Measurements from ENCODE around the gene TBC1D22A.
A peak's percentile ranks its signal among the peaks of the same experiment; 100 is the strongest.

Gene TBC1D22A

GRCh38 chr22:47023871-47024270 is 261.4 kb downstream of the TBC1D22A start:
- Histone ChIP-seq H3K4me3 (ENCODE audit: low read length) (no peak overlapping the region), H4K5ac (ENCODE audit: low read length) (no peak overlapping the region), H3K27me3 (ENCODE audit: insufficient read depth, low read length, poor library complexity) (no peaks in the 10 kb centered on the region), H3K79me2 (ENCODE audit: control insufficient read depth, insufficient read depth, low read length) (no peaks in the 10 kb centered on the region), H3K9ac (ENCODE audit: low read length) (no peak overlapping the region), H2AK5ac (ENCODE audit: low read length) (no peak overlapping the region), H3K18ac (ENCODE audit: low read length) (no peak overlapping the region), H3K27ac (ENCODE audit: low read depth, low read length) (no peak overlapping the region), H3K36me3 (ENCODE audit: control insufficient read depth, insufficient read depth, low read length) (no peaks in the 10 kb centered on the region), H3K56ac (ENCODE audit: low read length) (no peak overlapping the region), H2BK5ac (ENCODE audit: low read length) (no peak overlapping the region), H3K23ac (ENCODE audit: low read length) (no peak overlapping the region), H3K4me1 (ENCODE audit: control insufficient read depth, low read depth, low read length) (no peaks in the 10 kb centered on the region), H3K4me2 (ENCODE audit: low read length) (no peak overlapping the region), H4K8ac (ENCODE audit: low read depth, low read length) (no peak overlapping the region), H3K4ac (ENCODE audit: low read depth, low read length) (no peak overlapping the region), H3K79me1 (ENCODE audit: low read length) (no peaks in the 10 kb centered on the region), H2BK15ac (replicated peaks; ENCODE audit: low read depth) (no peak overlapping the region), H2BK120ac (ENCODE audit: low read depth, low read length) (no peak overlapping the region)
- DNase-seq: no peak
- no CpG with 5 or more reads among the region's 13 CpGs for WGBS (ENCODE audit: extremely low coverage, insufficient coverage, low lambda C conversion rate)

GRCh38 chr22:47027766-47028165 is 265.3 kb downstream of the TBC1D22A start:
- H2BK5ac ChIP-seq (ENCODE audit: low read length): no peak overlapping the region
- no peak overlapping the region for H3K9ac ChIP-seq (ENCODE audit: low read length)
- H3K36me3 ChIP-seq (ENCODE audit: control insufficient read depth, insufficient read depth, low read length): no peaks in the 10 kb centered on the region
- H3K79me1 ChIP-seq (ENCODE audit: low read length): no peaks in the 10 kb centered on the region
- H3K18ac ChIP-seq (ENCODE audit: low read length): no peak overlapping the region
- H3K23ac ChIP-seq (ENCODE audit: low read length): no peak overlapping the region
- no peak overlapping the region for H3K4ac ChIP-seq (ENCODE audit: low read depth, low read length)
- no peak overlapping the region for H2AK5ac ChIP-seq (ENCODE audit: low read length)
- H2BK120ac ChIP-seq (ENCODE audit: low read depth, low read length): no peak overlapping the region
- no peak for DNase-seq
- H3K4me3 ChIP-seq (ENCODE audit: low read length): no peak overlapping the region
- H4K8ac ChIP-seq (ENCODE audit: low read depth, low read length): no peak overlapping the region
- H3K27ac ChIP-seq (ENCODE audit: low read depth, low read length): no peak overlapping the region
- no peaks in the 10 kb centered on the region for H3K27me3 ChIP-seq (ENCODE audit: insufficient read depth, low read length, poor library complexity)
- no peak overlapping the region for H2BK15ac ChIP-seq (replicated peaks; ENCODE audit: low read depth)
- H3K4me2 ChIP-seq (ENCODE audit: low read length): no peak overlapping the region
- WGBS (ENCODE audit: extremely low coverage, insufficient coverage, low lambda C conversion rate): no CpG with 5 or more reads among the region's 9 CpGs
- no peak overlapping the region for H4K5ac ChIP-seq (ENCODE audit: low read length)
- no peaks in the 10 kb centered on the region for H3K79me2 ChIP-seq (ENCODE audit: control insufficient read depth, insufficient read depth, low read length)
- H3K56ac ChIP-seq (ENCODE audit: low read length): peak overlapping the region; percentile 45
- no peaks in the 10 kb centered on the region for H3K4me1 ChIP-seq (ENCODE audit: control insufficient read depth, low read depth, low read length)

- Histone ChIP-seq H4K5ac (ENCODE audit: low read length) (no peak overlapping the region), H3K27ac (ENCODE audit: low read depth, low read length) (no peak overlapping the region), H3K27me3 (ENCODE audit: insufficient read depth, low read length, poor library complexity) (no peaks in the 10 kb centered on the region), H3K56ac (ENCODE audit: low read length) (peak overlapping the region; percentile 63), H3K23ac (ENCODE audit: low read length) (peak overlapping the region; percentile 24), H3K18ac (ENCODE audit: low read length) (no peak overlapping the region), H2BK15ac (replicated peaks; ENCODE audit: low read depth) (no peak overlapping the region), H3K9ac (ENCODE audit: low read length) (no peak overlapping the region), H3K4me3 (ENCODE audit: low read length) (no peak overlapping the region), H3K36me3 (ENCODE audit: control insufficient read depth, insufficient read depth, low read length) (no peaks in the 10 kb centered on the region), H3K79me1 (ENCODE audit: low read length) (no peaks in the 10 kb centered on the region), H2BK120ac (ENCODE audit: low read depth, low read length) (no peak overlapping the region), H3K4ac (ENCODE audit: low read depth, low read length) (no peak overlapping the region), H2BK5ac (ENCODE audit: low read length) (no peak overlapping the region), H2AK5ac (ENCODE audit: low read length) (no peak overlapping the region), H3K4me1 (ENCODE audit: control insufficient read depth, low read depth, low read length) (no peaks in the 10 kb centered on the region), H4K8ac (ENCODE audit: low read depth, low read length) (no peak overlapping the region), H3K79me2 (ENCODE audit: control insufficient read depth, insufficient read depth, low read length) (no peaks in the 10 kb centered on the region), H3K4me2 (ENCODE audit: low read length) (no peak overlapping the region)
- no peak for DNase-seq
- no CpG with 5 or more reads among the region's 26 CpGs for WGBS (ENCODE audit: extremely low coverage, insufficient coverage, low lambda C conversion rate)
Measured at GRCh38 chr22:47029244-47030074, 267.0 kb downstream of the TBC1D22A start.

- H3K56ac ChIP-seq (ENCODE audit: low read length): no peak overlapping the region
- no peak overlapping the region for H3K9ac ChIP-seq (ENCODE audit: low read length)
- peak; percentile 23 for DNase-seq
- no CpG with 5 or more reads among the region's 7 CpGs for whole genome bisulfite sequencing (ENCODE audit: extremely low coverage, insufficient coverage, low lambda C conversion rate)
- no peak overlapping the region for H3K4me2 ChIP-seq (ENCODE audit: low read length)
- H3K27me3 ChIP-seq (ENCODE audit: insufficient read depth, low read length, poor library complexity): no peaks in the 10 kb centered on the region
- no peak overlapping the region for H3K4ac ChIP-seq (ENCODE audit: low read depth, low read length)
- no peak overlapping the region for H2AK5ac ChIP-seq (ENCODE audit: low read length)
- H2BK5ac ChIP-seq (ENCODE audit: low read length): no peak overlapping the region
- H3K79me1 ChIP-seq (ENCODE audit: low read length): no peaks in the 10 kb centered on the region
- H3K4me3 ChIP-seq (ENCODE audit: low read length): no peak overlapping the region
- no peak overlapping the region for H3K18ac ChIP-seq (ENCODE audit: low read length)
- no peaks in the 10 kb centered on the region for H3K36me3 ChIP-seq (ENCODE audit: control insufficient read depth, insufficient read depth, low read length)
- no peak overlapping the region for H3K27ac ChIP-seq (ENCODE audit: low read depth, low read length)
- H3K23ac ChIP-seq (ENCODE audit: low read length): no peak overlapping the region
- no peak overlapping the region for H4K5ac ChIP-seq (ENCODE audit: low read length)
- H2BK120ac ChIP-seq (ENCODE audit: low read depth, low read length): no peak overlapping the region
- H2BK15ac ChIP-seq (replicated peaks; ENCODE audit: low read depth): no peak overlapping the region
- no peak overlapping the region for H4K8ac ChIP-seq (ENCODE audit: low read depth, low read length)
- H3K4me1 ChIP-seq (ENCODE audit: control insufficient read depth, low read depth, low read length): no peaks in the 10 kb centered on the region
- H3K79me2 ChIP-seq (ENCODE audit: control insufficient read depth, insufficient read depth, low read length): no peaks in the 10 kb centered on the region
Measured at GRCh38 chr22:47030143-47030661, 267.8 kb downstream of the TBC1D22A start.

GRCh38 chr22:47030881-47031627 is 268.6 kb downstream of the TBC1D22A start:
- H3K27me3 ChIP-seq (ENCODE audit: insufficient read depth, low read length, poor library complexity): no peaks in the 10 kb centered on the region
- no peak overlapping the region for H3K23ac ChIP-seq (ENCODE audit: low read length)
- H3K36me3 ChIP-seq (ENCODE audit: control insufficient read depth, insufficient read depth, low read length): no peaks in the 10 kb centered on the region
- no peak overlapping the region for H3K4me3 ChIP-seq (ENCODE audit: low read length)
- no peaks in the 10 kb centered on the region for H3K4me1 ChIP-seq (ENCODE audit: control insufficient read depth, low read depth, low read length)
- H4K5ac ChIP-seq (ENCODE audit: low read length): no peak overlapping the region
- no peaks in the 10 kb centered on the region for H3K79me2 ChIP-seq (ENCODE audit: control insufficient read depth, insufficient read depth, low read length)
- H2AK5ac ChIP-seq (ENCODE audit: low read length): no peak overlapping the region
- no peak overlapping the region for H2BK120ac ChIP-seq (ENCODE audit: low read depth, low read length)
- no CpG with 5 or more reads among the region's 24 CpGs for WGBS (ENCODE audit: extremely low coverage, insufficient coverage, low lambda C conversion rate)
- no peak overlapping the region for H3K56ac ChIP-seq (ENCODE audit: low read length)
- no peak overlapping the region for H3K4me2 ChIP-seq (ENCODE audit: low read length)
- no peak overlapping the region for H2BK5ac ChIP-seq (ENCODE audit: low read length)
- H3K79me1 ChIP-seq (ENCODE audit: low read length): no peaks in the 10 kb centered on the region
- H3K27ac ChIP-seq (ENCODE audit: low read depth, low read length): no peak overlapping the region
- no peak overlapping the region for H3K18ac ChIP-seq (ENCODE audit: low read length)
- no peak overlapping the region for H3K4ac ChIP-seq (ENCODE audit: low read depth, low read length)
- DNase-seq: no peak
- no peak overlapping the region for H4K8ac ChIP-seq (ENCODE audit: low read depth, low read length)
- no peak overlapping the region for H3K9ac ChIP-seq (ENCODE audit: low read length)
- no peak overlapping the region for H2BK15ac ChIP-seq (replicated peaks; ENCODE audit: low read depth)

All from mesendoderm (in vitro differentiated cells).